Neuronal stem cell (in vitro differentiated cells): Measurements from ENCODE around the gene MEF2A.

Experiments used
- DNase-seq: peaks from one replicate; pipeline ENCODE4 v3.0.0-alpha.2; 2013; ENCODE audit warnings: low spot score
- H2AFZ ChIP-seq: one replicate; pipeline ENCODE4 v1.6.1; 2013; ENCODE audit warnings: mild to moderate bottlenecking, low read length, inconsistent platforms
- H2AK5ac ChIP-seq: 2 replicates; pipeline ENCODE4 v1.6.1; 2013; ENCODE audit warnings: low read depth, mild to moderate bottlenecking, inconsistent platforms, low read length, moderate library complexity, mixed read lengths
- H2BK120ac ChIP-seq: 2 replicates; pipeline ENCODE4 v1.6.1; 2013; ENCODE audit warnings: low read depth, mild to moderate bottlenecking, inconsistent platforms, low read length, moderate library complexity, mixed read lengths
- H2BK12ac ChIP-seq: one replicate; pipeline ENCODE4 v1.6.1; 2013; ENCODE audit warnings: low read length, inconsistent platforms
- H2BK15ac ChIP-seq: 2 replicates; pipeline ENCODE4 v1.6.1; 2013; ENCODE audit warnings: mild to moderate bottlenecking, low read length, inconsistent platforms, mixed read lengths
- H2BK5ac ChIP-seq: one replicate; pipeline ENCODE4 v1.6.1; 2013; ENCODE audit warnings: inconsistent platforms, mild to moderate bottlenecking, low read length, moderate library complexity
- H3K14ac ChIP-seq: one replicate; pipeline ENCODE4 v1.6.1; 2013; ENCODE audit warnings: low read length, inconsistent platforms
- H3K18ac ChIP-seq: 2 replicates; pipeline ENCODE4 v1.6.1; 2013; ENCODE audit warnings: low read length, inconsistent platforms
- H3K23ac ChIP-seq: 2 replicates; pipeline ENCODE4 v1.6.1; 2013; ENCODE audit warnings: low read depth, mild to moderate bottlenecking, mixed read lengths, low read length, inconsistent platforms; ENCODE audit not compliant: poor library complexity
- H3K27ac ChIP-seq: replicated peaks from 3 replicates; pipeline ENCODE4 v1.5.1; 2013; ENCODE audit warnings: low read length, inconsistent platforms
- H3K27me3 ChIP-seq, 3 experiments: 2 replicates each; pipeline ENCODE4 v1.6.1; 2013; ENCODE audit warnings: low read length in 3 of 3, mild to moderate bottlenecking in 2 of 3, inconsistent platforms in 1 of 3, low read depth in 1 of 3, mixed read lengths in 1 of 3, moderate library complexity in 1 of 3; ENCODE audit not compliant: control insufficient read depth in 3 of 3, insufficient read depth in 3 of 3
- H3K36me3 ChIP-seq, 2 donors: replicated peaks in 1 of 2; 2 replicates each; pipeline ENCODE4 v1.6.1; 2013; ENCODE audit warnings: low read length in 2 of 2; ENCODE audit not compliant: control insufficient read depth in 2 of 2, insufficient read depth in 2 of 2
- H3K4ac ChIP-seq: 2 replicates; pipeline ENCODE4 v1.6.1; 2013; ENCODE audit warnings: inconsistent platforms, mild to moderate bottlenecking, low read length, moderate library complexity
- H3K4me1 ChIP-seq, 2 donors: 1 replicate in 1 of 2; 2 replicates in 1 of 2; pipeline ENCODE4 v1.6.1; 2013; ENCODE audit warnings: low read length in 2 of 2, low read depth in 1 of 2; ENCODE audit not compliant: control insufficient read depth in 2 of 2, insufficient read depth in 1 of 2
- H3K4me2 ChIP-seq: one replicate; pipeline ENCODE4 v1.6.1; 2013; ENCODE audit warnings: mild to moderate bottlenecking, low read length, inconsistent platforms; ENCODE audit not compliant: insufficient read depth, poor library complexity, severe bottlenecking
- H3K4me3 ChIP-seq, 2 donors: 2 replicates each; pipeline ENCODE4 v1.5.1; 2013; ENCODE audit warnings: low read length in 2 of 2, mild to moderate bottlenecking in 2 of 2, inconsistent platforms in 1 of 2, moderate library complexity in 1 of 2
- H3K79me1 ChIP-seq: one replicate; pipeline ENCODE4 v1.6.1; 2013; ENCODE audit warnings: low read depth, mild to moderate bottlenecking, inconsistent platforms, low read length, moderate library complexity
- H3K9ac ChIP-seq: one replicate; pipeline ENCODE4 v1.6.1; 2013; ENCODE audit warnings: mild to moderate bottlenecking, low read depth, low read length, inconsistent platforms; ENCODE audit not compliant: poor library complexity
- H3K9me3 ChIP-seq, 2 donors: replicated peaks in 1 of 2; 2 replicates each; pipeline versions ENCODE3 to v1.6.1; 2013; ENCODE audit warnings: low read length in 2 of 2, mild to moderate bottlenecking in 2 of 2, inconsistent platforms in 1 of 2, low read depth in 1 of 2, mixed read lengths in 1 of 2, moderate library complexity in 1 of 2; ENCODE audit not compliant: control insufficient read depth in 2 of 2, insufficient read depth in 1 of 2
- H4K8ac ChIP-seq: one replicate; pipeline ENCODE4 v1.6.1; 2013; ENCODE audit warnings: low read depth, mild to moderate bottlenecking, inconsistent platforms, low read length, moderate library complexity
- H4K91ac ChIP-seq: one replicate; pipeline ENCODE4 v1.6.1; 2013; ENCODE audit warnings: low read length, low read depth, mild to moderate bottlenecking, inconsistent platforms; ENCODE audit not compliant: poor library complexity
- WGBS, 2 donors: extraction: QIAGEN DNeasy Blood & Tissue Kit; methylation state at CpG; one replicate each; pipeline ENCODE4 v1.1.7; 2013; ENCODE audit warnings: missing lambda C conversion rate in 2 of 2, mixed read lengths in 1 of 2; ENCODE audit not compliant: insufficient read length in 2 of 2, insufficient replicate concordance in 1 of 2; ENCODE audit errors: extremely low coverage in 2 of 2; 5-methylcytosine and 5-hydroxymethylcytosine counted together

Gene MEF2A

DNA sequence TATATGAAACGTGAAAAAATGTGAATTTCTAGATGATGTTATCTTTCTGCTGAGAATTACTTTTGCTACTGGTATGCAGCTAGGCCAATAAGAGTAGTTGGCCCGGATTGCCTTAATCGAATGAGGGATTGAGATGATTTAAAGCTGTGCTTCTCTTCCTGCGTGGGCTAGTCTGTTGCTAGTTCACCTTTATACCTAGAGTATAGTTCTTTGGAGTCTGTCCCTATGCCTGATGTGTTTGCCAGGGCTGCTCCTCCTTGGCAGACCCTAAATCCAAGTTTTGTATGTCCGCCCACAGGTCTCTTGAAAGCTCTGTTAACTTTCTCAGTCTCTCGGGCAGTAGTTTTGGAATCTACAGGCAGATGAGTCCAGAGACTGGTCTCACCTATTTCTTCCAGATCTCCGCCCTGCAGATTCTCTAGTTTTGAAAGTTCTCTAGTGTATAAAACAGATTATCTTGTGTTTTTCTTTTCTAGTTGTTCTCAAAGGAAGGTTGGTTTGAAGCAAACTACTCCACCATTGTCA lies 64.9 kb downstream of the MEF2A start:
- Histone ChIP-seq H4K8ac (no peak overlapping the region), H3K79me1 (no peaks in the 10 kb centered on the region), H3K4me2 (no peak overlapping the region), H3K23ac (no peak overlapping the region), H2AK5ac (no peak overlapping the region), H2AFZ (no peak overlapping the region), H3K27ac (no peak overlapping the region), H3K9me3 (peaks cover 0 to 15% of the 10 kb centered on the region in 2 donors), H3K4me3 (no peak overlapping the region), H3K14ac (no peak overlapping the region), H3K4me1 (no peaks in the 10 kb centered on the region), H3K18ac (no peak overlapping the region), H2BK120ac (no peak overlapping the region), H2BK15ac (no peak overlapping the region), H3K27me3 (no peaks in the 10 kb centered on the region), H4K91ac (no peak overlapping the region), H2BK12ac (no peak overlapping the region), H3K36me3 (peaks cover 0 to 31% of the 10 kb centered on the region in 2 donors), H3K4ac (no peak overlapping the region), H3K9ac (no peak overlapping the region), H2BK5ac (no peak overlapping the region)
- DNase-seq = no peak
- WGBS, 2 donors = no CpG with 5 or more reads among the region's 7 CpGs

GRCh38 chr15:99631255-99631654 lies 65.5 kb downstream of the MEF2A start:
- no peaks in the 10 kb centered on the region for H3K27me3 ChIP-seq
- no peak overlapping the region for H3K14ac ChIP-seq
- no peak overlapping the region for H3K27ac ChIP-seq
- H2BK12ac ChIP-seq = no peak overlapping the region
- H2BK120ac ChIP-seq = no peak overlapping the region
- no peaks in the 10 kb centered on the region for H3K79me1 ChIP-seq
- no peak overlapping the region for H2AFZ ChIP-seq
- H3K9ac ChIP-seq = no peak overlapping the region
- H4K91ac ChIP-seq = no peak overlapping the region
- no peak for DNase-seq
- H3K4me2 ChIP-seq = no peak overlapping the region
- H2BK15ac ChIP-seq = no peak overlapping the region
- H3K18ac ChIP-seq = no peak overlapping the region
- no peaks in the 10 kb centered on the region for H3K4me1 ChIP-seq
- peaks cover 0 to 37% of the 10 kb centered on the region in 2 donors for H3K36me3 ChIP-seq
- H4K8ac ChIP-seq = no peak overlapping the region
- no CpG with 5 or more reads among the region's 2 CpGs for WGBS, 2 donors
- H3K4me3 ChIP-seq = no peak overlapping the region
- H3K4ac ChIP-seq = no peak overlapping the region
- H2BK5ac ChIP-seq = no peak overlapping the region
- H2AK5ac ChIP-seq = no peak overlapping the region
- peaks cover 0 to 16% of the 10 kb centered on the region in 2 donors for H3K9me3 ChIP-seq
- H3K23ac ChIP-seq = no peak overlapping the region

DNA sequence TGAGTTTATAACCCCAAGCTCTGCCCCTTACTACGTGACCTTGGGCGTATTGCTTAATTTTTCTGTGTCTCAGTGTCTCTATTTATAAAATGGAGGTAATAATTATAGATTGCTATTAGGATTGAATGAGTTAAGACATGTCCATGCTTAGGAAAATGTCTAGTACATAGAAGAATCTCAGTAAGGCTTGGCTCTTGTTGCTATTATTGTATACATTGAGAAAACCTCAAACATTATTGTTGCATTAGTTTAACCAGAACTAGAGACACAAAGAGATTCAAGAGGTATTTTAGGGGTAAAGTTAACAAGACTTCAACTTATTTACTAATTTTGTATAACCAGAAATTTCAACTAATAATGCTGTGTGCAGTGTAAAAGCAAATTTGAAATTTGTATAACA lies 66.7 kb downstream of the MEF2A start:
- H2BK5ac ChIP-seq = no peak overlapping the region
- H2BK12ac ChIP-seq = no peak overlapping the region
- no peak overlapping the region for H3K18ac ChIP-seq
- peaks cover 0 to 34% of the 10 kb centered on the region in 2 donors for H3K36me3 ChIP-seq
- DNase-seq = no peak
- no peak overlapping the region for H3K14ac ChIP-seq
- WGBS, 2 donors = no CpG with 5 or more reads among the region's 2 CpGs
- H3K79me1 ChIP-seq = no peaks in the 10 kb centered on the region
- no peaks in the 10 kb centered on the region for H3K4me1 ChIP-seq
- peaks cover 0 to 24% of the 10 kb centered on the region in 2 donors for H3K9me3 ChIP-seq
- no peak overlapping the region for H3K23ac ChIP-seq
- no peak overlapping the region for H3K9ac ChIP-seq
- H4K8ac ChIP-seq = no peak overlapping the region
- no peak overlapping the region for H3K4me3 ChIP-seq
- no peak overlapping the region for H2BK15ac ChIP-seq
- H4K91ac ChIP-seq = no peak overlapping the region
- H3K27me3 ChIP-seq = no peaks in the 10 kb centered on the region
- H2BK120ac ChIP-seq = no peak overlapping the region
- H2AFZ ChIP-seq = no peak overlapping the region
- no peak overlapping the region for H3K4me2 ChIP-seq
- no peak overlapping the region for H3K4ac ChIP-seq
- no peak overlapping the region for H2AK5ac ChIP-seq
- H3K27ac ChIP-seq = no peak overlapping the region

GRCh38 chr15:99633655-99634054 lies 67.9 kb downstream of the MEF2A start:
- peaks cover 0 to 20% of the 10 kb centered on the region in 2 donors for H3K9me3 ChIP-seq
- no peak overlapping the region for H2AFZ ChIP-seq
- H3K79me1 ChIP-seq = no peaks in the 10 kb centered on the region
- H2BK5ac ChIP-seq = no peak overlapping the region
- H2BK12ac ChIP-seq = no peak overlapping the region
- H2AK5ac ChIP-seq = no peak overlapping the region
- no peak overlapping the region for H3K4me2 ChIP-seq
- no peak overlapping the region for H3K27ac ChIP-seq
- H4K8ac ChIP-seq = no peak overlapping the region
- no peak overlapping the region for H4K91ac ChIP-seq
- peaks cover 0 to 34% of the 10 kb centered on the region in 2 donors for H3K36me3 ChIP-seq
- no peak overlapping the region for H3K18ac ChIP-seq
- H2BK15ac ChIP-seq = no peak overlapping the region
- H3K27me3 ChIP-seq = no peaks in the 10 kb centered on the region
- H3K23ac ChIP-seq = no peak overlapping the region
- no peak for DNase-seq
- H3K9ac ChIP-seq = no peak overlapping the region
- no peak overlapping the region for H3K4ac ChIP-seq
- no peak overlapping the region for H3K14ac ChIP-seq
- no peak overlapping the region for H3K4me3 ChIP-seq
- no CpG with 5 or more reads among the region's 2 CpGs for WGBS, 2 donors
- no peaks in the 10 kb centered on the region for H3K4me1 ChIP-seq
- H2BK120ac ChIP-seq = no peak overlapping the region
